Lung (tissue), 12 donors: ENCODE measurements around the gene TSBP1. TPM values are rescaled to one million over a fixed set of nuclear protein-coding genes. Genes with fewer than 3 reads are reported as not detected.
"Not testable (repeated sequence)": the region's sequence is repeated elsewhere in the genome, so short reads cannot be mapped to it uniquely, and the experiment has no call there.

Experiments used
- ATAC-seq: fragments of 200-7000 bp; cut with Tn5 transposase; one replicate; pipeline ENCODE4 v1.9.1; 2020; ENCODE audit warnings: moderate number of reproducible peaks; ENCODE audit not compliant: insufficient read depth, low FRiP score
- DNase-seq, 3 donors: peaks; one replicate each; pipeline ENCODE4 v3.0.0-alpha.2; 2013 to 2017
- H3K27ac ChIP-seq, 2 donors: one replicate each; pipeline ENCODE4 v1.5.1; 2013; ENCODE audit warnings: mild to moderate bottlenecking in 2 of 2, moderate library complexity in 2 of 2, control low read depth in 1 of 2, inconsistent platforms in 1 of 2, low read depth in 1 of 2, low read length in 1 of 2
- H3K27me3 ChIP-seq, 3 donors: one replicate each; pipeline ENCODE4 v1.5.1; 2013; ENCODE audit warnings: low read length in 2 of 3; ENCODE audit not compliant: control insufficient read depth in 3 of 3, insufficient read depth in 3 of 3
- H3K36me3 ChIP-seq, 4 donors: one replicate each; pipeline ENCODE4 v1.5.1; 2013; ENCODE audit warnings: low read length in 4 of 4, mild to moderate bottlenecking in 1 of 4, moderate library complexity in 1 of 4; ENCODE audit not compliant: control insufficient read depth in 4 of 4, insufficient read depth in 4 of 4
- H3K4me1 ChIP-seq, 5 donors: one replicate each; pipeline ENCODE4 v1.5.1; 2013; ENCODE audit warnings: low read length in 5 of 5, mild to moderate bottlenecking in 2 of 5, moderate library complexity in 1 of 5; ENCODE audit not compliant: control insufficient read depth in 5 of 5, insufficient read depth in 5 of 5
- H3K4me3 ChIP-seq: one replicate; pipeline ENCODE4 v1.5.1; 2013; ENCODE audit warnings: mild to moderate bottlenecking, control low read depth, moderate library complexity
- H3K9ac ChIP-seq, 2 donors: one replicate each; pipeline ENCODE4 v1.5.1; 2013; ENCODE audit warnings: low read length in 2 of 2, control low read depth in 1 of 2; ENCODE audit not compliant: insufficient read depth in 1 of 2
- H3K9me3 ChIP-seq, 4 donors: one replicate each; pipeline ENCODE4 v1.5.1; 2013; ENCODE audit warnings: low read length in 3 of 4, mild to moderate bottlenecking in 1 of 4, moderate library complexity in 1 of 4; ENCODE audit not compliant: control insufficient read depth in 4 of 4, insufficient read depth in 3 of 4
- CTCF ChIP-seq: IDR thresholded peaks from 2 replicates; pipeline ENCODE4 v1.5.1; 2012; ENCODE audit warnings: mild to moderate bottlenecking; ENCODE audit errors: control extremely low read depth, extremely low read depth
- WGBS, 2 donors: extraction: QIAGEN DNeasy Blood & Tissue Kit; methylation state at CpG; one replicate each; pipeline ENCODE4 v1.1.7; 2013; 5-methylcytosine and 5-hydroxymethylcytosine counted together
- polyA plus RNA-seq, 2 donors: library from polyadenylated mRNA; stranded (reverse); fragments of 200-250 nt; gene quantifications; one replicate each; pipeline ENCODE4 v1.2.1, GENCODE V29; 2013
- total RNA-seq, 2 donors: library from RNA; depleted of rRNA in 1 of 2; stranded (reverse); fragments of >200 nt in 1 of 2; gene quantifications; one replicate each; pipeline ENCODE4 v1.2.1, GENCODE V29; 2014 to 2021
- donor health status: control.
- donor health status: control.
- donor health status: Bipolar disorder and iron deficiency.
- donor health status: healthy.
- donor health status: DM: yes; HTN: yes; CAD: no.

Gene TSBP1
- total and polyA plus RNA-seq, 4 donors: not detected

GRCh38 chr6:32293695-32294094, 78.0 kb downstream of the TSBP1 start:
- TF ChIP-seq CTCF: no peak
- WGBS, 2 donors: 92% methylated on average over 4 of the region's 4 CpGs

GRCh38 chr6:32291543-32291942, 80.2 kb downstream of the TSBP1 start:
- peaks cover 0 to 6% (median 0%) of the 10 kb centered on the region in 3 donors for H3K27me3 ChIP-seq
- H3K4me3 ChIP-seq: no peak overlapping the region
- no peaks in the 10 kb centered on the region for H3K4me1 ChIP-seq
- H3K9ac ChIP-seq: no peak overlapping the region
- DNase-seq (no peak), ATAC-seq (no peak)
- TF ChIP-seq CTCF: no peak
- H3K36me3 ChIP-seq: no peaks in the 10 kb centered on the region
- H3K27ac ChIP-seq: no peak overlapping the region
- 46 to 84% methylated on average over 1 of the region's 1 CpG for WGBS, 2 donors
- H3K9me3 ChIP-seq: no peaks in the 10 kb centered on the region

More at GRCh38 chr6:32293695-32294094, 78.0 kb downstream of the TSBP1 start:
- DNase-seq: no peak
- no peaks in the 10 kb centered on the region for H3K9me3 ChIP-seq
- no peak for ATAC-seq
- no peak overlapping the region for H3K4me3 ChIP-seq
- H3K36me3 ChIP-seq: no peaks in the 10 kb centered on the region
- H3K4me1 ChIP-seq: no peaks in the 10 kb centered on the region
- no peak overlapping the region for H3K27ac ChIP-seq
- peaks cover 0 to 6% (median 0%) of the 10 kb centered on the region in 3 donors for H3K27me3 ChIP-seq
- no peak overlapping the region for H3K9ac ChIP-seq

- DNase-seq (no peak), ATAC-seq (no peak)
- no peak overlapping the region for H3K9ac ChIP-seq
- no peak overlapping the region for H3K27ac ChIP-seq
- no peaks in the 10 kb centered on the region for H3K36me3 ChIP-seq
- no peaks in the 10 kb centered on the region for H3K4me1 ChIP-seq
- H3K9me3 ChIP-seq: no peaks in the 10 kb centered on the region
- no peak for TF ChIP-seq CTCF
- H3K27me3 ChIP-seq: peaks cover 0 to 6% (median 0%) of the 10 kb centered on the region in 3 donors
- no peak overlapping the region for H3K4me3 ChIP-seq
Observed at GRCh38 chr6:32290886-32291450, 80.7 kb downstream of the TSBP1 start.

- no peaks in the 10 kb centered on the region for H3K36me3 ChIP-seq
- WGBS, 2 donors: 6 to 19% methylated on average over 2 of the region's 2 CpGs
- no peak for TF ChIP-seq CTCF
Observed at GRCh38 chr6:32288426-32288825, 83.3 kb downstream of the TSBP1 start.

DNA sequence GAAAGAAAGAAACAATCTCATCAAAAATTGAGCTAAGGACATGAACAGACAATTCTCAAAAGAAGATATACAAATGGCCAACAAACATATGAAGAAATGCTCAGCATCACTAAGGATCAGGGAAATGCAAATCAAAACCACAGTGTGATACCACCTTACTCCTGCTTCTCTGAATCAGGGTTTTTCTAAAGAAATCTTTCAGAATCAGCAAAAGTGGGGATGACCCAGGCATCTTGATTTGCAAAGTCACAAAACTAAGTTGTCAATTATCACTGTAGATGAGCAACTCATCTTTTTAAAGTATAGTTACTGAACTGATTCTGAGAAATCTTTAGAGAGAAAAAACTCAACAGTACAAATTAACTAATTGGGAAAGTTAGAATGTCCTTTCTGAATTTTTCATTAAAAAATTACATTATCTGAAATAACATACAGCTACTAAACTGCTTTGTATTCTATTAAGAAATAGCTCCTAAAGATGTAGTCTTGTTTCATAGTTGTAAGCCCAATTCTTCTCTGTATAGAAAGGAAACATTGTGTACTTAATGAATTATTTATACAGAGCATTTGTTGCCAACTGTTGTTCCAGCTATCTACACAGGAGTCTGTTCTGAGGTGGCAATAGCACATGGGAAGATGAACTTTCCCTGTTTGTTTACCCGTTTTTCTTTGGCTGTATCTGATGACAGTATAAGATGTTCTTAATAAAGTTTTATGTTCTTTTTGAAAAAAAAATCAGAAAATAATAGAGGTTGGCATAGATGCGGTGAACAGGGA, 97.7 kb downstream of the TSBP1 start:
- H3K27me3 ChIP-seq, ATAC-seq, H3K4me3 ChIP-seq, H3K9ac ChIP-seq, H3K4me1 ChIP-seq, H3K27ac ChIP-seq, H3K9me3 ChIP-seq, DNase-seq, H3K36me3 ChIP-seq: not testable (repeated sequence)
- 88 to 91% methylated on average over 2 of the region's 2 CpGs for WGBS, 2 donors

More at GRCh38 chr6:32288426-32288825, 83.3 kb downstream of the TSBP1 start:
- Histone ChIP-seq H3K4me3 (no peak overlapping the region), H3K4me1 (no peaks in the 10 kb centered on the region), H3K27me3 (peaks cover 0 to 6% (median 0%) of the 10 kb centered on the region in 3 donors), H3K27ac (no peak overlapping the region), H3K9me3 (no peaks in the 10 kb centered on the region), H3K9ac (no peak overlapping the region)
- no peak for DNase-seq
- ATAC-seq: no peak
